NCI-H345 treated with DMSO at 0.1 percent for 48 hours (cell line): ENCODE measurements around the gene TSPAN5.

ENCODE experiments used
- DNase-seq: peaks from one replicate; lab custom pipeline; 2025; ENCODE audit not compliant: unreplicated experiment; lab: John Stamatoyannopoulos, UW

The TSPAN5 gene

DNA sequence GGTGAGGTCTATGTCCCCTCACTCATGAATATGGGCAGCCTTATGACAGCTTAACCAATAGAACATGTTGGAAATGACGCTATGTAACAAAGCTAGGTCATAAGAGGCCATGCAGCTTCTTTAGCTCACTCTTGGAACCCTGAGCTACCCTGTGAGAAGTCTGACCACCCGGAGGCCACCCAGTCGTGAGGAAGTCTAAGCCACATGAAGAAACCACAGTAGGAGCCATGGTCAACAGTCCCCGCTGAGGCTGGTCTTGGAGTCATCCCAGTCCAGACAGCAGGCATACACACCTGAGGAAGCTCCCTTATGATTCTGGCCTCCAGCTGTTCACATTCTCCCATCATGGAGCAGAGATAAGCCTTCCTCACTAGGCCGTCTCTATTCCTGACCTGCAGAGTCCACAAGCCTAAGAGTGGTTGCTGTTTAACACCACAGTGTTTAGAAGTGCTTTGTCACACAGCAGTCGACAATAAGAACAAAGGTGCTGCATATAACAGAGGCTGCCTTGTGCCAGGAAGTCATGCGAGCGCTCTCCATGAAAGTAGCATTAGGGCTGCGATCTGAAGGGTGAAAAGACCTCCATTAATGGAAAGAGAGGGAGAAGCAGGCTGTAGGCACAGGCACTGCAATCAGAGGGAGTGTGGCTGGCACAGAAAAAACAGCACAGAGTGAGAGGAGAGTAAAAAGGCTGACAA, 38.2 kb downstream of the TSPAN5 start:
- DNase-seq: no peak

DNA sequence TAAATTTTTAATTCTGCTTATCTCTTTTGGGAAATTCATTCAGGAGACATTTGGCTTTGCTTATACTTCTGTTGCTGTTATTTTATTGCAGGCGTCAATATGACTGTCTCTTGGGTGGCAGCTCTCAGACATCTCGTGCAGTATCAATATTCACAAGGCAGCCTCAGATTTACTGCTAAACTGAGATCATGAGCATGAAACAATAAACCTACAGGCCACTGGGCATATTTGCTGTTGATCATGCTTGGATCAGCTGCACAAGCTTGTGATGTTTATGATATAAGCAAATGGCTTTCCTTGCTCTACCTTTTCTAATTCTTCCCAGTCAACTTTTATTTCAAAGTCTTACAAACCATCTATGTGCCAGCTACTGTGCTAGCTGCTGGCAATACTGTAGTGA, 39.2 kb downstream of the TSPAN5 start:
- no peak for DNase-seq

GRCh38 chr4:98618680-98619079, 39.7 kb downstream of the TSPAN5 start:
- no peak for DNase-seq

- DNase-seq: no peak
These were observed 40.9 kb downstream of the TSPAN5 start for GRCh38 chr4:98617358-98618047.

DNA sequence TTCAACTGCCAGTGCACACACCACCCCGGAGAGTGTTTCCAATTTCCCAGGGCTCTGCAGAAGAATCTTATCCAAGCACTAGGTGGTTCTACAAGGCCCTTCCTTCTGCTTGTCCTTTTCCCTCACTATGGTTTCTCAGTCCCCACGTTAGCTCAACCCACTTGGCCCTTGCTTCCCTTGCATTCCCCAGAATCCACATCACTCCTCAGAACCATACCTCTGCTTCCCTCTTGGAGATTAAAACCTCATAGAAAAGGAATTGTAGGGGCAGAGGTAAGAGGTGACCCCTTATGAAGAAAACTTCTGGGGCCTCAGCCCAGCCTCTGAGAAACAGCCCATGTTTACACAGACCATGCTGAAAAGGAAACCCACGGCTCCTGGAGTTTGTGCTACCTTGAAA, 42.4 kb downstream of the TSPAN5 start:
- DNase-seq: no peak

DNA sequence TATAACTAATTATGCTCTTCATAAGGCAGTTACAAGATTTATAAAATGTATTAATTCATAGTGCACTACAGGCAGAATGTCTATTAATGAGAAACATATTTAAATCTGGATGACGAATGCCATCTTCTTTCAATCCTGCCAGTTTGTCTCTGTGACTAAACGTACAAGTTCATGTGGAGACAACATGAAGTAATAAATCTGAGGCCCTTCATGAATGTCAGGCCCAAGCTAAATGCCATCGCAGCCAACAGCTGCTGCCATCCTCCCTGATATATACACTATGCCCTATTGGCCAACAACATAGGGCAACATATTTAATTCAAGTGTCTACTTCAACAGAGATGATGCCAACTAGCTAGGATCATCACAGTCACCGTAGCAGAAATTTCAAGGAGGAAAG, 43.7 kb downstream of the TSPAN5 start:
- DNase-seq: no peak

DNA sequence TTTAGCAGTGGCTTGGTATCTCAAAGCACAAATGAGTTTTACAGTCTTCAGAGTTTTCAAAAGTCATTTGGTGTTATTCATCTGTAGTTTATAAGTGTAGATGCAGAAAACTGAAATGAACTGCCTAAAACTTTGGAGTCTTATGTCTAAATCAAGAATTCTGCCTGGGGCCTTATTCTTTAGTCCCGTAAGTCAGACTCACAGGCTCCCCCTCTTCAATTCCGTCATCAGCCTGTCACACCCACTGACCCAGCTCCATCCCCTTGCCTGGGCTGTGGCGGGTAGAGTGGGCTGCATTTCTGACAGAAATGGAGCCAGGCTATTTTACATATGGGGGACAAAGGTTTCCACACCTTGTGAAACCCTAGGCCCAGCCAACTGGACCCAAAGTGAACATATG, 44.3 kb downstream of the TSPAN5 start:
- no peak for DNase-seq

GRCh38 chr4:98613453-98614075, 44.8 kb downstream of the TSPAN5 start:
- no peak for DNase-seq

DNA sequence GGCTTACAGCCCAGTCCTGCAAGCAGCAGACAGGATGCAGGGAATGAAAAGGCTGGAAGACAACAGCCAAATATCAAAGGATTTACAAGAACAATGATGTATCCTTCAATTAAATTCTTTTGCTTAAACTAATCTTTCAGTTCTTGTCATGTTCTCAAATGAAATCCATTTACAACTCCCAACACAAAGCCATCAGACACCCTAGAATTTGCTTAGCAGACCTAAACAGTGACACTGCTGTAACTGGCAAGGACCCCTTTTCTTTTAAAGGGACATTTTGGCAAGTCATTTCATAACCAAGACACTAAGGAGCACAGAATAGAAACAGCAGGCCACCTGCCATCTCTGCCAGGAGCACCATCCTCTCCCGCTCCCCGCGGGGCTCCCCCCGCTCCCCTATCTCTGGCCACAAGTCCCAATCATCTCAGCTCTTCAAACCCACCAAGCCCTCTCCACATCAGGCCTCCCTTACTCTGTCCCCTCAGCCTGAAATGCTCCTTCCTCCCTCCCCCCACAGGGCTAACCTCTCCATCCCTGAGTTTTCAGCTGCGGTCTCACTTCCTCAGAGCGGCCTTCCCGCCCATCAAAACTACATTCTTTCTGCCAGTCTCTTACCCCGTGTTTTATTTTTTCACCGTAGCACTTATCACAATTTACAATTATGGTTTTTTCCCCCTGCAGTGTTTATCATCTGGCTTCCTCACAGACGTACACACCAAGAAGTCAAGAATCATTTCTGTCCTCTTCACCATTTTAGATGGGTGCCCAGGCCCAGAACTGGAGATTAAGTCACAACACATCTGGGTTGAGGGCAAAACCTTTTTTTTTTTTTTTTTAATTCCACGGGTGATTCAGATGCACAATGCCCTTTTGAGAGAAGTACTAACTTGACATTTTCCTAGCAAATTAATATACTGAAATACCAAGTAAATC, 45.8 kb downstream of the TSPAN5 start:
- DNase-seq: no peak

DNA sequence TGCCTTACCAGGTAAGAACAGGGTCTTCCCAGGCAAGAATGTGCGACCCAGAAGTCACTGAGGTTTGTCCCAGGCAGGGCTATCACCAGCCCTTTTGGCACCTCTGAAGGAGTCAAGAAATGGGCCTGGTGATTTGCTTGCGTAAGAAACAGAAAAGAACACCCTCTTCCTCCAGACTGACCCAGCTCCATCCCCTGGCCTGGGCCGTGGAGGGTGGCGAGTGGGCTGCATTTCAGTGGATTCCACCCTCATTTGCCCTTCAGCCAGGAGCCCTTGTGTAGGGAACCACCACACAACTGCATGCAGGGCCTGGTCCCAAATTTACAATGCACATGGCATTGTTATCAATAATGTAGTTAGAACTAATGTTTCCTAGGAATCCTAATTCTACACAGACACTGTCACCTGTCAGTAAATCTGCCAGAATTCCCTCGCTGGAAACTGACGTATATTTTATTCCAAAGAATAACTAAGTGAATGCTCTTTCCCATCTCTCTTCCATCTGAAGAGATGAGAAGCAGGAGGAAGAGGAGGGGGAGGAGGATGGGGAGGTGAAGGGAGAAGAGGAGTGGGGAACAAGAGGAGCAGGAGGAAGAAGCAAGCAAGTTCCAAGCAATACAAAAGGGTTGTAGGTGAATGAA, 46.6 kb downstream of the TSPAN5 start:
- DNase-seq: no peak

DNA sequence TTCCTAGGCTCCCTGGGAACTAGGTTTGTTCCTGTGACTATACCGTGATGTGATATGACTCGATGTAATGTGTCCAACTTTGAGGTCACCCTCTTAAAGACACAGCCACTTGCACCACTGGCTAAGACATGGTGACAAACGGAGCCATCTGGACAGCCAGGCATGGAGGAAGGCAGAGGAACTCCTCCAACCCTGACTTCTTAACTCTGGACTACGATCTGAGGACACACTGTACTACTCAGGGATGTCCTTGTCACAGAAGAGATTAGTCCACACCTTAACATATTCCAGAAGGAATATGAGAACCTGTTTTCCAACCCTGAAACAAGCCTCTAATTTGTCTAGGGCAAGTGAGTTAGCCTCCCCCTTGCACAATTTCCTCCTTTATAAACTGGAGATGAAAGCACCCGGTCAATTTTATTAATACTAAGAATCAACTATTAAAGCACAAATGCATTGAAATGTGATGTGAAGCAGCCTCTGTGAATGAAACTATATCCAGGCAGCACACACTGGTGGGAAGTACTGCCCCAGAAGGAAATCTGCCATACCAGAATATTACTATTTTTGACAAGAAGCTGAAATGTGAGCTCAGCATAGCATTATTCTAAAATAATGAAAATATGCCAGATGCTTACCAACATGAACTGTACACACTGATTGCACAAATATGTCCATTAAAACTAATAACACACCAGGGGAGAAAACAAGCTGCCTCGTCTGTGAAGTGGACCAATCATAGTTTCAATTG, 47.3 kb downstream of the TSPAN5 start:
- DNase-seq: no peak

DNA sequence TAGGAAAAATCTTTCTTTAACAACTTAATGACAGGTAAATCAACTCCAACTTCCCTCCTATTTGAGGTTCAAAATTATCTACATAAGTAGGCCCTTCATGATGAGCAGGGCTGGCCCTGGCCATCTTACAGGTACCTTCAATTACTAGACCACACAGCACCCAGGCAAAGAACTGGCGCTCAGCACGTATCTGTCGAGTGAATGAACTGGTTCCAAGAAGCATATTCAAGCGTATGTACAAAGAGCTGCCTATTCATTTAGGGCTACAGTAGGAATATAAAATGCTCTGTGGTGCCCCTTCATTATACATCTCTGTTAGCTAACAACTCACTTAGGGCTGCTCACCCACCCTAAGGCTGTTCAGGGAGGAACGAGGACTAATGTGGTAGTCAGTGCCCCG, 48.0 kb downstream of the TSPAN5 start:
- DNase-seq: no peak

DNA sequence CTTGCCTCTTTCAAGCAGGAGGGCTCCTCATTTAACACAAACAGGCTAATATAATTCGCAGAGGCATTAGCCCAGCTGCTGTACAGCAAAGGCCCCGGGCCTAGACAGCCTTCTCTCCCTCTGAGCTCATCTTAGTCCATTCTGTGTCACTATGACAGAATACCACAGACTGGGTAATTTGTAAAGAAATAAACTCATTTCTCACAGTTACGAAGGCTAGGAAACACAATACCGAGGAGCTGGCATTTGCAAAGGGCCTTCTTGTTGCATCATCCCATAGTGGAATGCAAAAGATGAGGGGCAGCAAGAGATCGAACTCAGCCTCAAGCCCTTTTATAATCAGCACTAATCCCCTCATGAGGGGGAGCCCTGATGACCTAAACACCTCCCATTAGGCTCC, 48.5 kb downstream of the TSPAN5 start:
- no peak for DNase-seq

DNA sequence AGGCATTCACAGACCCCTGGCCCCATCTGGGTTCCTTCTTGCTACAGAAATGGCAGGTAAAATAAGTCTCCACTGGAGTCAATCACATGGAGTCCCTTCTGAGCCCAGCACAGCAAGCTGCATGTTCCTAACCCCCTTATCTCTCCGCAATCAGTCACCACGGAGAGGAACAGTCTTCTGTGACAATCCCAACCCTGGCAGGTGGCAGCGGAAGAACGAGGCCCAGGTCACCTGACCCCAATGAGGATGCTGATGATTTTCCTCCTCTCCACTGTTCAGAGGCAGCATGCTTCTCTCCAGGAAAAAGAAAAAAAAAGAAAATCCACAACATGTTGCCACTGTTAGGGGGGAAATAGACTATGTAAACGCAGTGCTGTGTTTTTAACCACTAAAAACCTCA, 50.1 kb downstream of the TSPAN5 start:
- no peak for DNase-seq

- DNase-seq: no peak
These were observed 51.5 kb downstream of the TSPAN5 start for GRCh38 chr4:98606894-98607293.

GRCh38 chr4:98605216-98605615, 53.2 kb downstream of the TSPAN5 start:
- DNase-seq: no peak

GRCh38 chr4:98604723-98605122, 53.7 kb downstream of the TSPAN5 start:
- DNase-seq: no peak

GRCh38 chr4:98603683-98604521, 54.5 kb downstream of the TSPAN5 start:
- DNase-seq: no peak

GRCh38 chr4:98602270-98602669, 56.1 kb downstream of the TSPAN5 start:
- DNase-seq: no peak
